ENCODE data around the gene VEZT.

- TF ChIP-seq CTCF (IDR thresholded peaks at IDR 0.05; ENCODE audit: poor library complexity): no peak
- TF ChIP-seq EZH2phosphoT487 (IDR thresholded peaks at IDR 0.05; ENCODE audit: low read depth, severe bottlenecking, unreplicated experiment): no peak
- no peak for TF ChIP-seq EZH2 (IDR thresholded peaks at IDR 0.05; ENCODE audit: borderline replicate concordance)
These were observed 3.7 kb upstream of the VEZT start for GRCh38 chr12:95213928-95214327.
